ENCODE measurements around the gene CFAP99. TPM values are rescaled to one million over a fixed set of nuclear protein-coding genes. Genes with fewer than 3 reads are reported as not detected.

Gene CFAP99
- polyA plus RNA-seq, 3 donors = 0.15 to 0.27 TPM; not detected in 1

DNA sequence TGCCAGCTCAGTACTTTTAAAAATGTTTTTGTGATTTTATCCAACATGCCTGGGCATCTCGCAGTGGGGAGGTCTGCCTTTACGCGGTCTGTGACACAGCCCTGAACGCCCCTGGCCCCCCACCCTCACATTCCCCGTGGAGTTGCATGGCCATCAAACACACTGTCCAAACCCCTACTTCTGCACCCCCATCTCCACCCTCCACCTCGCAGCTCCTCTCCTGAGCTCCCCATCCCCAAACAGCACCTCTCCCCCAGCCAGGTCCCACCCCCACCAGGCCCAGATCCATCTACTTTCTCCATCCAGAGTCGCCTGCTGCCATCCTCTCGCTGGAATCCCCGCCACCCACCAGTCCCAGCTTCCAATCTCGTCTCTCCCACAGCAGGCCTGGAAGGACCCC is 9.8 kb upstream of the CFAP99 start:
- H3K4me3 ChIP-seq (replicated peaks in 1 of 3; ENCODE audit: low read depth in 2 of 3, low read length in 3 of 3) = no peak overlapping the region
- 97% methylated on average over 10 of the region's 10 CpGs for WGBS (ENCODE audit: insufficient coverage)
- peaks cover 2 to 8% (median 4%) of the 10 kb centered on the region in 3 donors for H3K27me3 Mint-ChIP-seq (ENCODE audit: low read depth in 3 of 3)
- H3K9me3 Mint-ChIP-seq = peaks cover 0 to 4% (median 0%) of the 10 kb centered on the region in 7 donors
- no peak overlapping the region for H3K4me3 Mint-ChIP-seq
- no peak for DNase-seq
- H3K27ac Mint-ChIP-seq = peak overlapping the region in 1 of 7 donors; percentile 14
- H3K4me2 ChIP-seq (replicated peaks; ENCODE audit: extremely low read depth, low read length, poor library complexity, severe bottlenecking) = no peak overlapping the region
- no peaks in the 10 kb centered on the region for H3K9me3 ChIP-seq (replicated peaks in 1 of 2; ENCODE audit: control insufficient read depth in 1 of 2, insufficient read depth in 1 of 2, low read length in 2 of 2)
- peaks cover 23 to 24% of the 10 kb centered on the region in 2 donors for H3K4me1 ChIP-seq (ENCODE audit: control insufficient read depth in 1 of 2, insufficient read depth in 2 of 2, low read length in 2 of 2)
- H3K4me1 Mint-ChIP-seq = peaks cover 28% of the 10 kb centered on the region
- TF ChIP-seq, protein P1, sequence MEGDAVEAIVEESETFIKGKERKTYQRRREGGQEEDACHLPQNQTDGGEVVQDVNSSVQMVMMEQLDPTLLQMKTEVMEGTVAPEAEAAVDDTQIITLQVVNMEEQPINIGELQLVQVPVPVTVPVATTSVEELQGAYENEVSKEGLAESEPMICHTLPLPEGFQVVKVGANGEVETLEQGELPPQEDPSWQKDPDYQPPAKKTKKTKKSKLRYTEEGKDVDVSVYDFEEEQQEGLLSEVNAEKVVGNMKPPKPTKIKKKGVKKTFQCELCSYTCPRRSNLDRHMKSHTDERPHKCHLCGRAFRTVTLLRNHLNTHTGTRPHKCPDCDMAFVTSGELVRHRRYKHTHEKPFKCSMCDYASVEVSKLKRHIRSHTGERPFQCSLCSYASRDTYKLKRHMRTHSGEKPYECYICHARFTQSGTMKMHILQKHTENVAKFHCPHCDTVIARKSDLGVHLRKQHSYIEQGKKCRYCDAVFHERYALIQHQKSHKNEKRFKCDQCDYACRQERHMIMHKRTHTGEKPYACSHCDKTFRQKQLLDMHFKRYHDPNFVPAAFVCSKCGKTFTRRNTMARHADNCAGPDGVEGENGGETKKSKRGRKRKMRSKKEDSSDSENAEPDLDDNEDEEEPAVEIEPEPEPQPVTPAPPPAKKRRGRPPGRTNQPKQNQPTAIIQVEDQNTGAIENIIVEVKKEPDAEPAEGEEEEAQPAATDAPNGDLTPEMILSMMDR (IDR thresholded peaks at IDR 0.05) = no peak
- no peaks in the 10 kb centered on the region for H3K27me3 ChIP-seq (ENCODE audit: control insufficient read depth in 2 of 2, insufficient read depth in 2 of 2, low read length in 2 of 2)
- H2AFZ ChIP-seq (ENCODE audit: insufficient read depth, low read depth, low read length, poor library complexity, severe bottlenecking) = no peak overlapping the region
- intact Hi-C loops (cut with micrococcal nuclease) = no loop called here
- H3K27ac ChIP-seq (ENCODE audit: low read depth in 1 of 2, low read length in 2 of 2) = no peak overlapping the region
- no peak overlapping the region for H3K9ac ChIP-seq (ENCODE audit: insufficient read depth, low read length, poor library complexity, severe bottlenecking)
- H3K36me3 ChIP-seq (replicated peaks in 1 of 2; ENCODE audit: control insufficient read depth in 1 of 2, insufficient read depth in 2 of 2, low read length in 2 of 2) = no peaks in the 10 kb centered on the region
- H3K36me3 Mint-ChIP-seq = no peaks in the 10 kb centered on the region
- H4K20me1 ChIP-seq (ENCODE audit: insufficient read depth, low read length) = no peaks in the 10 kb centered on the region
- no peaks in the 10 kb centered on the region for H3K79me2 ChIP-seq (ENCODE audit: insufficient read depth, low read length)

DNA sequence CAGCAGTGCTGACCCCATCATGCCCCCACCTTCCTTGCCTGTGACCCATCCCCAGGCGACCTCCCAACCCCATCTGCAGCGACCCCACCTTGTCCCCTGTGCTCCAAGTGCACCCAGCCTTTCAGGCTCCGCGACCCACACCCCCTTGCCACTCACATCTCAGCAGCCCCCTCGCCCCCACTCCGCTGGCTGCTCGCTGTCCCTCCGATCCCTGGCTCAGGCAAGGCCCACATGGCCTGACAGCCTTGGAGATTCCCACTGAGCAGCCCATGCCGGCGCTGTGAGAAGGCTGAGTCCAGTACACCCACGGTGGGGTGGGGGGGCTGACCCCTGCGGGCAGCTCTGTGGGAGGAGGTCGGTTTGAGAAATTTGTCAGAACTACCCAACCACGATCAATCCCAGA is 9.4 kb upstream of the CFAP99 start:
- H3K27me3 Mint-ChIP-seq (ENCODE audit: low read depth in 3 of 3) = peaks cover 2 to 9% (median 4%) of the 10 kb centered on the region in 3 donors
- H3K36me3 ChIP-seq (replicated peaks in 1 of 2; ENCODE audit: control insufficient read depth in 1 of 2, insufficient read depth in 2 of 2, low read length in 2 of 2) = no peaks in the 10 kb centered on the region
- H3K9me3 ChIP-seq (replicated peaks in 1 of 2; ENCODE audit: control insufficient read depth in 1 of 2, insufficient read depth in 1 of 2, low read length in 2 of 2) = no peaks in the 10 kb centered on the region
- peaks cover 27 to 28% of the 10 kb centered on the region in 2 donors for H3K4me1 ChIP-seq (ENCODE audit: control insufficient read depth in 1 of 2, insufficient read depth in 2 of 2, low read length in 2 of 2)
- TF ChIP-seq, protein P1 (IDR thresholded peaks at IDR 0.05) = no peak
- 95% methylated on average over 8 of the region's 14 CpGs for WGBS (ENCODE audit: insufficient coverage)
- H3K4me3 ChIP-seq (replicated peaks in 1 of 3; ENCODE audit: low read depth in 2 of 3, low read length in 3 of 3) = no peak overlapping the region
- peaks cover 2 to 3% of the 10 kb centered on the region in 2 donors for H3K36me3 Mint-ChIP-seq
- H3K9me3 Mint-ChIP-seq = peaks cover 0 to 7% (median 0%) of the 10 kb centered on the region in 7 donors
- H3K4me1 Mint-ChIP-seq = peaks cover 30% of the 10 kb centered on the region
- no peak overlapping the region for H3K4me2 ChIP-seq (replicated peaks; ENCODE audit: extremely low read depth, low read length, poor library complexity, severe bottlenecking)
- intact Hi-C loops (cut with micrococcal nuclease) = no loop called here
- H3K27ac ChIP-seq (ENCODE audit: low read depth in 1 of 2, low read length in 2 of 2) = no peak overlapping the region
- no peak overlapping the region for H3K9ac ChIP-seq (ENCODE audit: insufficient read depth, low read length, poor library complexity, severe bottlenecking)
- peak overlapping the region in 2 of 7 donors; percentile 14 to 66 for H3K27ac Mint-ChIP-seq
- H3K79me2 ChIP-seq (ENCODE audit: insufficient read depth, low read length) = no peaks in the 10 kb centered on the region
- H3K4me3 Mint-ChIP-seq = no peak overlapping the region
- no peaks in the 10 kb centered on the region for H4K20me1 ChIP-seq (ENCODE audit: insufficient read depth, low read length)
- H2AFZ ChIP-seq (ENCODE audit: insufficient read depth, low read depth, low read length, poor library complexity, severe bottlenecking) = no peak overlapping the region
- H3K27me3 ChIP-seq (ENCODE audit: control insufficient read depth in 2 of 2, insufficient read depth in 2 of 2, low read length in 2 of 2) = no peaks in the 10 kb centered on the region
- DNase-seq = no peak
